Measurements from ENCODE around the gene TLK2. TPM values are rescaled to one million over a fixed set of nuclear protein-coding genes. Genes with fewer than 3 reads are reported as not detected.
A peak's percentile ranks its signal among the peaks of the same experiment; 100 is the strongest.

The TLK2 gene
- total and polyA plus RNA-seq, 7 donors = 21.1 to 59.3 (median 30.7) TPM

- no peak for TF ChIP-seq POLR2AphosphoS5 (IDR thresholded peaks at IDR 0.05)
- no peak for TF ChIP-seq POLR2A (IDR thresholded peaks at IDR 0.05)
- no peak for TF ChIP-seq CTCF (IDR thresholded peaks at IDR 0.05)
- TF ChIP-seq EP300 (IDR thresholded peaks at IDR 0.05) = no peak
- Histone ChIP-seq H3K4me3 (no peak overlapping the region), H3K36me3 (no peaks in the 10 kb centered on the region), H3K27me3 (peaks cover 0 to 18% (median 17%) of the 10 kb centered on the region in 3 donors), H3K4me1 (peaks cover 0 to 17% (median 14%) of the 10 kb centered on the region in 4 donors), H3K9me3 (no peaks in the 10 kb centered on the region), H3K27ac (peak overlapping the region in 2 of 4 donors; percentile 7 to 32)
- intact Hi-C loops (cut with DNase I) = no loop called here
- WGBS, 2 donors = 45 to 68% methylated on average over 15 of the region's 15 CpGs
- peak; percentile 52 for DNase-seq
These were observed 169.8 kb downstream of the TLK2 start for GRCh38 chr17:62648251-62648955.

- Histone ChIP-seq H3K27me3 (peaks cover 0 to 18% (median 17%) of the 10 kb centered on the region in 3 donors), H3K27ac (peak overlapping the region in 2 of 4 donors; percentile 7 to 10), H3K4me1 (peaks cover 0 to 22% (median 20%) of the 10 kb centered on the region in 4 donors), H3K4me3 (no peak overlapping the region), H3K9me3 (no peaks in the 10 kb centered on the region), H3K36me3 (no peaks in the 10 kb centered on the region)
- 80 to 82% methylated on average over 6 of the region's 6 CpGs for WGBS, 2 donors
- intact Hi-C loops (cut with DNase I) = no loop called here
- TF ChIP-seq POLR2AphosphoS5 (IDR thresholded peaks at IDR 0.05) = no peak
- TF ChIP-seq EP300 (IDR thresholded peaks at IDR 0.05) = no peak
- TF ChIP-seq CTCF (IDR thresholded peaks at IDR 0.05) = no peak
- TF ChIP-seq POLR2A (IDR thresholded peaks at IDR 0.05) = no peak
- DNase-seq = peak; percentile 59
These were observed 170.3 kb downstream of the TLK2 start for GRCh38 chr17:62648956-62649294.

GRCh38 chr17:62649570-62649969 is 170.9 kb downstream of the TLK2 start:
- no peak overlapping the region for H3K27ac ChIP-seq
- no peaks in the 10 kb centered on the region for H3K36me3 ChIP-seq
- intact Hi-C loops (cut with DNase I) = no loop called here
- H3K27me3 ChIP-seq = peaks cover 0 to 18% (median 17%) of the 10 kb centered on the region in 3 donors
- peaks cover 0 to 28% (median 26%) of the 10 kb centered on the region in 4 donors for H3K4me1 ChIP-seq
- H3K4me3 ChIP-seq = no peak overlapping the region
- 96% methylated on average over 7 of the region's 7 CpGs for WGBS, 2 donors
- no peaks in the 10 kb centered on the region for H3K9me3 ChIP-seq
- peak; percentile 48 for DNase-seq
- no peak for TF ChIP-seq POLR2A (IDR thresholded peaks at IDR 0.05)
- TF ChIP-seq CTCF (IDR thresholded peaks at IDR 0.05) = no peak
- TF ChIP-seq EP300 (IDR thresholded peaks at IDR 0.05) = no peak
- no peak for TF ChIP-seq POLR2AphosphoS5 (IDR thresholded peaks at IDR 0.05)

GRCh38 chr17:62650587-62650986 is 172.0 kb downstream of the TLK2 start:
- no peak overlapping the region for H3K27ac ChIP-seq
- 90 to 95% methylated on average over 6 of the region's 6 CpGs for whole genome bisulfite sequencing, 2 donors
- intact Hi-C loops (cut with DNase I) = no loop called here
- H3K36me3 ChIP-seq = no peaks in the 10 kb centered on the region
- DNase-seq = peak; percentile 36
- no peak for TF ChIP-seq POLR2AphosphoS5 (IDR thresholded peaks at IDR 0.05)
- TF ChIP-seq POLR2A (IDR thresholded peaks at IDR 0.05) = no peak
- TF ChIP-seq EP300 (IDR thresholded peaks at IDR 0.05) = no peak
- no peak for TF ChIP-seq CTCF (IDR thresholded peaks at IDR 0.05)
- peaks cover 0 to 18% (median 17%) of the 10 kb centered on the region in 3 donors for H3K27me3 ChIP-seq
- peaks cover 0 to 29% (median 26%) of the 10 kb centered on the region in 4 donors for H3K4me1 ChIP-seq
- no peak overlapping the region for H3K4me3 ChIP-seq
- H3K9me3 ChIP-seq = no peaks in the 10 kb centered on the region

Data from sigmoid colon (tissue), 7 donors.